GM12891 (cell line): ENCODE results near the gene COPS7B.

Experiments used
- DNase-seq: peaks from one replicate; pipeline ENCODE4 v3.0.0; 2011; ENCODE audit warnings: low spot score; ENCODE audit not compliant: insufficient read length
- FAIRE-seq: peaks from 2 replicates; lab custom pipeline; 2011; peaks lifted over from hg19 to GRCh38; lab: Jason Lieb, UNC
- PAX5 ChIP-seq: IDR thresholded peaks from 2 replicates; pipeline ENCODE4 v1.6.1; 2011; ENCODE audit warnings: low read length, moderate library complexity, mild to moderate bottlenecking; ENCODE audit not compliant: insufficient read depth, severe bottlenecking
- POLR2A ChIP-seq: IDR thresholded peaks from 2 replicates; pipeline ENCODE4 v1.6.1; 2011; ENCODE audit warnings: low read depth, low read length, control low read depth
- POLR2AphosphoS5 ChIP-seq: IDR thresholded peaks from 2 replicates; pipeline ENCODE4 v1.6.1; 2011; ENCODE audit warnings: low read depth, low read length, control low read depth
- POU2F2 ChIP-seq: IDR thresholded peaks from 2 replicates; pipeline ENCODE4 v1.6.1; 2011; ENCODE audit warnings: low read depth, mild to moderate bottlenecking, control low read depth, low read length, moderate library complexity
- SPI1 ChIP-seq: IDR thresholded peaks from 2 replicates; pipeline ENCODE4 v1.6.1; 2011; ENCODE audit warnings: low read depth, low read length, control low read depth
- TAF1 ChIP-seq: IDR thresholded peaks from 2 replicates; pipeline ENCODE4 v1.6.1; 2011; ENCODE audit warnings: low read depth, low read length, control low read depth

COPS7B gene

GRCh38 chr2:231764124-231764523 lies 22.1 kb upstream of the COPS7B start:
- FAIRE-seq (no peak), DNase-seq (no peak)
- TF ChIP-seq POLR2AphosphoS5 = no peak
- TF ChIP-seq POLR2A = no peak
- no peak for TF ChIP-seq SPI1
- no peak for TF ChIP-seq POU2F2
- no peak for TF ChIP-seq PAX5
- TF ChIP-seq TAF1 = no peak

- FAIRE-seq = no peak
- DNase-seq = no peak
- TF ChIP-seq POLR2A (no peak), TAF1 (no peak), POU2F2 (no peak), PAX5 (no peak), SPI1 (no peak), POLR2AphosphoS5 (no peak)
These were observed 21.5 kb upstream of the COPS7B start for GRCh38 chr2:231764760-231765159.

- peak; percentile 81 for FAIRE-seq
- no peak for DNase-seq
- no peak for TF ChIP-seq PAX5
- no peak for TF ChIP-seq TAF1
- no peak for TF ChIP-seq POLR2AphosphoS5
These were observed 20.7 kb upstream of the COPS7B start for GRCh38 chr2:231765496-231765929.

GRCh38 chr2:231769170-231770136 lies 16.8 kb upstream of the COPS7B start:
- FAIRE-seq (peak; percentile 81), DNase-seq (no peak)
- no peak for TF ChIP-seq TAF1
- peak; percentile 95 for TF ChIP-seq SPI1

GRCh38 chr2:231780123-231780908 lies 5.9 kb upstream of the COPS7B start:
- FAIRE-seq (peak; percentile 59), DNase-seq (no peak)
- TF ChIP-seq PAX5 = no peak
- no peak for TF ChIP-seq POU2F2
- TF ChIP-seq SPI1 = no peak

- peak; percentile 99 for FAIRE-seq
These were observed 5.1 kb upstream of the COPS7B start, which contains the start of gene PDE6D for GRCh38 chr2:231780909-231781797. Gene PDE6D, minus strand, starts transcription at chr2:231781282. Its CDS starts 168 bp downstream, at chr2:231781114.

GRCh38 chr2:231781798-231782726 lies 4.2 kb upstream of the COPS7B start:
- no peak for DNase-seq

More at GRCh38 chr2:231780909-231781797, 5.1 kb upstream of the COPS7B start, which contains the start of gene PDE6D:
- no peak for TF ChIP-seq POU2F2
- TF ChIP-seq POLR2AphosphoS5 = peak; percentile 77
- peak; percentile 70 for TF ChIP-seq POLR2A
- TF ChIP-seq SPI1 = peak; percentile 51
- TF ChIP-seq TAF1 = no peak; the same call in 1 of the 2 replicates
- DNase-seq = peak; percentile 94

GRCh38 chr2:231785413-231785812 lies 832 bp upstream of the COPS7B start:
- FAIRE-seq (peak; percentile 76), DNase-seq (no peak)
- TF ChIP-seq SPI1 (0 out of 2 replicates have a peak, but pooled peaks have one; percentile 4), POLR2A (no peak)

More at GRCh38 chr2:231781798-231782726, 4.2 kb upstream of the COPS7B start:
- FAIRE-seq = peak; percentile 85
- TF ChIP-seq PAX5 = no peak
- TF ChIP-seq SPI1 = peak; percentile 14; the same call in 1 of the 2 replicates

GRCh38 chr2:231785822-231786176 lies 446 bp upstream of the COPS7B start:
- FAIRE-seq = no peak
- DNase-seq = no peak
- TF ChIP-seq POLR2AphosphoS5 = no peak
